Hepatic stellate cell (primary cell): ENCODE measurements around the gene ATXN2.
"Not testable (repeated sequence)": the region's sequence is repeated elsewhere in the genome, so short reads cannot be mapped to it uniquely, and the experiment has no call there.

Source experiments
- DNase-seq: peaks from one replicate; pipeline ENCODE4 v3.0.0; 2011; ENCODE audit warnings: low spot score

The ATXN2 gene

DNA sequence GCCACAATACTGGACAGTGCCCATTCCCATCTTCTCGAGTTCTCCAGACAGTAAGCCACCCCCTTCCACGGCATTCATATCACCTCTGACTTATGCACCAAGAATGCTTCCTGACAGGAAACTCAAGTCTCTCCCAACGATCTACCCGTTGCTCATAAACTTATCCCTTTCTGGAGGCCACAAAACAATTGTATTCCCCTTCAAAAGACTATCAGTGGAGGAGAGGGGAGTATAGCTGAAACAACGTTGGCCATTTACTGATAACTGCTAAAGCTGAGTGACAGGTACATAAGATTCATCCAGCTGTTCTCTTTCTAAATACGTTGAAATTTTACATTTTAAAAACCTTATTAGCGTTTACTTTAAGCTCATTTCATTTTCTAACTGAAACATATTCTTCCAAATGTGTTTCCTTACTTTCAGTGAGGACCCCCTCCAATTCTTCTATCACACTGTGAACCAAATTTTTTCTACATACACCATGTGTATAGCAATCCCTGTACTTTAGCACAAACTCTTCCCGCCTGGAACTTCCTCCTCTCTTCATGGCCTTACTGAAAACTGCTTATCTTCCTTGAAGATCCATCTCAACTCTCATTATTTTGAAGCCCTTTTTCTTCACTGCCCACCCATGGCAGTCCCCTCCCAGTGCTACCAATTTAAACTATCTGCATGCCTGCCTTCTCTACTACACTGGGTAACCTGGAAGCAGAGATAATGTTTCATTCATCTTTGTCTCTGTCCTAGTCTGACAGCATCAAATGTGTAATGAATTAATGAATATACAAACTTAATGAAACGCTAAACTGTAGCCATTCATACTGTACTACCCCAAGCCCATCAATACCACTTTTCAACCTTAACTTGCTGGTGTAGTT is 28.8 kb downstream of the ATXN2 start:
- peak; percentile 74 for DNase-seq

DNA sequence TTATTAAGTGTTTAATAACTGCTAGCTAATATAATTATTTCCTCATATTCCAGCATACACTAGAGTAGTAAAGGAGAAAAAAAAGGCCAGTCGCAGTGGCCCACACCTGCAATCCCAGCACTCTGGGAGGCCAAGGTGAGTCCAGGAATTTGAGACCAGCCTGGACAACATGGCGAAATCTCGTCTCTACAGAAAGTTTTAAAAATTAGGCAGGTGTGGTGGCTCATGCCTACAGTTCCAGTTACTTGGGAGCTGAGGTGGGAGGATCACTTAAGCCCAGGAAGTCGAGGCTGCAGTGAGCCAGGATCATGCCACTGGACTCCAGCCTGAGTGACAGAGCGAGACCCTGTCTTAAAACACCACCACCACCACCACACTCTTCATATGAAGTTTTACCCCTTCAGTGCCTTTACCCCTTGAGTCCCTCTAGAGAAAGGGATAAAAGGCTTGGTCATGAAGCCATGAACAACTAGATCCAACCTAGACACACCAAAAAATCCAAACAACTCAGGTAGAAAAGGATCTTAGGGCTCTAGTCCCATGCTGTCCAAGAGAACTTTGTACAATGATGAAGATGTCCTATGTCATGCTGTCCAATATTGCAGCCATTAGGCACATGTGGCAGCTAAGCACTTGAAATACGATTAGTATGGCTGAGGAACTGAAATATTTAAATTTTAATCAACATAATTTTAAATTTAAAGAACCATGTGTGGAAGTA is 29.6 kb downstream of the ATXN2 start:
- DNase-seq: no peak

DNA sequence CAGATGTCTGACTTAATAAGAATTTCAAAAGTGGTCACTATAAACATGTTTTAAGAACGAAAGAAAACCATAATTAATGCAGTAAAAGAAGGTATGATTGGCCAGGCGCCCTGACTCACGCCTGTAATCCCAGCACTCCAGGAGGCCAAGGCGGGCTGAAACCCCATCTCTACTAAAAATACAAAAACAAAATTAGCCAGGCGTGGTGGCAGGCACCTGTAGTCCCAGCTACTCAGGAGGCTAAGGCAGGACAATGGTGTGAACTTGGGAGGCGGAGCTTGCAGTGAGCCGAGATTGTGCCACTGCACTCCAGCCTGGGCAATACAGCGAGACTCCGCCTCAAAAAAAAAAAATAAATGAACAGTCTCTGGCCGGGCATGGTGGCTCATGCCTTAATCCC is 38.3 kb downstream of the ATXN2 start:
- not testable (repeated sequence) for DNase-seq

DNA sequence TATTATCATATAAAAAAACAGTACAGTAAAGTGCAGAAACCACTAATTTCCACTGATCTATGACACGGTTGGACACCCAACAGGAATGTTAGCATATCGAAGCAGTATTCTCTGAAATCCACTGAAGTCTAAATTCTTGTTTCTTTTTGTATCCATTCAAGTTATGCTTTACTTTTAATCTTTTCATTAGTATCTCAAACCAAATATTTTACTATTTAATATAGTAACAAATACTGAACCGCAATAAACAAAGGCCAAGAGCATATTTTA is 41.1 kb downstream of the ATXN2 start:
- no peak for DNase-seq

DNA sequence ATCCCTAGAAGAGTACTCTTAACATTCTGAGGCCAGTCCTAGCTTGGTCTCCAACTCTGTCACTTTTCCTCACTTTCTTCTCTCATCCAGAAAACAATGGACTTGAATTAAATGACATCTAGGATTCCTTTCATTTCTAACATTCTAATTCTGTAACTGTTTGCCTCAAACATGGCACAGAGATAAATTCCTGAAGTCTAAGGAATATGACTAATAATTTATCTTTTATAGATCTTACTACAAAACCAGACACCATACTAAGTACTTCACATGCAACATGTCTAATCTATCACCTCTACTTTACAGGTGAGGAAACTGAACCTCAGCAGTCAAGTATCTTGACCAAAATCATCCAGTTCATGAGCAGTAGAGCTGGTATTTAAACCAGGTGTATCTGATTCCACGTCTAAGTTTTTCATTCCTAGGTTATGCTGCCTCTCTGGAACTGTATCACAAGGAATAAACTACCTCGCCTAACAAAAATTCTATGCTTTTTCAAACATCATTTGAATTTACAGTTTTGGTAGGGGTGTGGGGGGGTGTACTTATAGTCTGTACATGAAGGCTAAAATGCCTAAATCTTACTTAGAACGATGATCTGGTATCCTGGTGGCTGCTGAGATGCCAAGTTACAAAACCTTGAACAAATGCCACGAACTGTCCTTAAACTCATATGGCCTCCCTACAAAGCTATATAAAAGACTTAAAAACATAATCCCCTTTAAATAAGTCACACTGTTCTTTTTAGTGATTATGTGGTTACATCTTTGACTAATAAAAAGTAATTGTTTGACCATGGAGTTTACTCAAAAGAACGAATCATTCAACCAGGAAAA is 41.6 kb downstream of the ATXN2 start:
- peak; percentile 31 for DNase-seq

DNA sequence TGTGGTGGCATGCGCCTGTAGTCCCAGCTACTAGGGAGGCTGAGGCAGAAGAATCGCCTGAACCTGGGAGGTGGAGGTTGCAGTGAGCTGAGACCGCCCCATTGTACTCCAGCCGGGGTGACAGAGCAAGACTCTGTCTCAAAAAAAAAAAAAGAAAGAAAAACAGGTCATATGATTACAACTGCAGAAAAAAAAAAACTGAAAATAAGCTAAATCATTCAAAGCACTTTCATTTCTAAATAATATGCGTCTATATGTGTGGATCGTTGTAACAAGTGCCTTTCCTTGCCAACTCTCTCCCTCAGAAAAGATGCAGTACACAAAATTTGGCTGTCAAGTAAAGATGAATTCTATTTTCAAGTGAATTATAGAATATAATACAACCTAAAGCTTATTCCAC is 42.4 kb downstream of the ATXN2 start:
- DNase-seq: no peak

DNA sequence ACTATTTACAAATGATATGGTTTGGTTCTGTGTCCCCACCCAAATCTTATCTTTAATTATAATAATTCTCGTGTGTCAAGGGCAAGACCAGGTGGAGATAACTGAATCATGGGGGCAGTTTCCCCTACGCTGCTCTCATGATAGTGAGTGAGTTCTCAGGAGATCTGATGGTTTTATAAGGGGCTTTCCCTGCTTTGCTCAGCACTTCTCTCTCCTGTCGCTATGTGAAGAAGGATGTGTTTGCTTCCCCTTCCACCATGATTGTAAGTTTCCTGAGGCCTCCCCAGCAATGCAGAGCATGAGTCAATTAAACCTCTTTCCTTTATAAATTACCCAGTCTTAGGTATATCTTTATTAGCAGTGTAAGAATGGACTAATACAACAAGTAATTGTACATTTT is 43.8 kb downstream of the ATXN2 start:
- DNase-seq: not testable (repeated sequence)

DNA sequence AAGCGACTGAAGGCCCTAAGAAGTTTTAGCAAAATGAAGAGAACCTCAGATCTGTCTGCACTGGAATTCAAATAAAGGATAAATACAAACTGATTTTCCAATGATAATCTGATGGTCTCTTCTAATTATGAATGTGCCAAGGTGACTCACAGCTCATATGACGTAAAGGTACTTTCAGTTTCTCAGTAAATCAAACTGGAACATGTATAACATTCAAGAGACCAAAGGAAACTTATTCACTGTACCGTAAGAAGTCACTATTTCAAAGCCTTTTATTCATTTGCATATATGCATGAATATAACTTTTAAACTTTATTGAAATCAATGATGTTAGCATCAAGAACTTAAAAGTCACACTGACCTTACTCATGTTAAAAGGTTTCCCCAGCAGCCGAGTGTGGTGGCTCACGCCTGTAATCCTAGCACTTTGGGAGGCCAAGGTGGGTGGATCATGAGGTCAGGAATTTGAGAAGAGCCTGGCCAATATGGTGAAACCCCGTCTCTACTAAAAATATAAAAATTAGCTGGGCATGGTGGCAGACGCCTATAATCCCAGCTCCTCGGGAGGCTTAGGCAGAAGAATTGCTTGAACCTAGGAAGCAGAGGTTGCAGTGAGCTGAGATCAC is 52.2 kb downstream of the ATXN2 start:
- DNase-seq: no peak

DNA sequence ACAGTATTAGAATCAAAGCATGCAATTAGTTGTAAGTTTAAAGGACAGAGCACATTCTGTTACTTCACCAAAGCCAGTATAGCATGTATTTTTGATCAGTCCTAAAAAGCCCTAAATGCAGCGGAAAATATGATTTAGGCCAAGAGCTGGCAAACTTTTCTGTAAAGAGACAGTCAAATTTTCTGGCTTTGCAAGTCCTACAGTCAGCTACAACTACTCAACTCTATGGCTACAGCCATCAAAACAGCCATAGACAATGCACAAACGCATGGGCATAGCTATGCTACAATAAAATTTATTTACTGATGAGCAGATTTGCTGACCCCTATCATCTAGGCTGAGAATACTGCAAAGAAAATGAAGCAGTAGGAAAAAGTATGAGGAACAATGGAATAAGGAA is 52.9 kb downstream of the ATXN2 start:
- DNase-seq: no peak

DNA sequence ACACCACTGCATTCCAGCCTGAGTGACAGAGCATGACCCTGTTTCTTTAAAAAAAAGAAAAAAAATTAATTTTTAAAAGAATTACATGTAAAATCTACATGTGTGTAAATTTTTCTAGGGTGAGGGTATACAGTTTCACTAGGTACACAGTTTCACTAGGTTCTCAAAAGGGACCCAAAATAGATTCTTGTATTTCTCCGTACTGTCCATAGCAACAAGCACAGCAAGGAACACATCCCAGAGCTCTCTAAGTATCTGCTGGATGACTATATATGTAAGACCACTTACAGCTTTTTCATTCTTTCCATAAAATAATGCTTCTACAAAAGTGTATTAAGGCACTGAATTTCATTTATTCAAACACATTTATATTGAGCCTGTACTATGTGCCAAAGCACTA is 55.1 kb downstream of the ATXN2 start:
- DNase-seq: no peak

DNA sequence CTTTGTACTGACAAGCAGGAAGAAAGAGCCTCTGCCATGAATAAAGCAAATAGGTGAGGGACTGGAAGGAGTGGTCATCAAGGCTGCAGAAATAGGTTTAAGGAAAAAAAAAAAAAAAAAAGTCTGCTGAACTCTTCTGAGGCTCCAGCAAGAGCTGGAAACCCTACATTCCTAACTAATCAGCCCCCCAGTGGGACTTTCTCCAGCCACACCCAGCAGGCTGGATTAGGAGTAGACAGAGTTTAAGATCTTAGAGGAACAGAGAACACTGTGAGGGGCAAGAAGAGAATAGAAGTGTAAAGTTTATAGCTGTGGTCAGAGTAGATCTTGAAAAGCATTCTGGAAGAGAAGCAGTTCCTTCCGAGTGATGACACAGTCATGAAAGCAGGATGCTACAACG is 66.4 kb downstream of the ATXN2 start:
- DNase-seq: no peak

DNA sequence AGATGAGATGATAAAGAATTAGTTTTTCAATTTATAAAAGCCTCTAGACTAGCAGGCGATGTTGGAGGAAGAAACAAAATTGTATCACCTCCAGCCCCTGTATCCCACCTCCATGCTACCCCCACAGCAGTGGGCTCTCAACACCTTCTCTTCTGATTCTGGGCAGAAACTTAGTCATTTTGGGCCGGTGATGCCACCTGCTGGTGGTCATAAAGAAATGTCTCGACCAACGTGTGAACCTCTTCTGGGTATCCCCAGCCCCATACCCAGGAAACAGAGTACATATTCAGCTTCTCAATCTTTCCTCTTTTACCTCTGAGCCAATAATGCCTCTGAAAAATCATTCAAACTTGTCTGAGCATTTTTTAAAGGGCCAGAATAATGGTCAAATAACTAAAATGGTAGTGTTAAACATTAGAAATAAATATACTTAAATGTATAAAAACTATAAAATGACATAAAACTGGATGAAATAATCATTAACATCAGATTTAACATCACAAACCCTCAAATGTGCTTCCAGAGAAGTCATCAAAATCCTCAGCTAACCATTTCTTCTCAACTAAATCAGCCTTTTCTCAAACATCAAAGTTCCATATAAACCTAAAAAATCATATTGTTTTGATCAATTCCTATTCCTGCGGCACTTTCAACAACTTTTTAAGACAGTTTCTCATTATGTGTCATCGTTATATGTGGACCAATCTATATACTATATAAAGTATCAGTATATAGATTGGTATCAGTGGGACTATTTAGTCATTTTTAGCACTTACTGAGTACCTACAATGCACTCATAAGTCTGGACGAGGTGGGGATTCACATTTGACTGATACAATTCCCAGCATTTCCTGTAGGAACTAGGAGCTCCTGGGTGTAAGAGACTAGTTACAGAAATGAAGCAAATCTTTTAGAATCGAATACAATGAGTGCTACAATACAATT is 69.4 kb downstream of the ATXN2 start:
- DNase-seq: peak; percentile 67

DNA sequence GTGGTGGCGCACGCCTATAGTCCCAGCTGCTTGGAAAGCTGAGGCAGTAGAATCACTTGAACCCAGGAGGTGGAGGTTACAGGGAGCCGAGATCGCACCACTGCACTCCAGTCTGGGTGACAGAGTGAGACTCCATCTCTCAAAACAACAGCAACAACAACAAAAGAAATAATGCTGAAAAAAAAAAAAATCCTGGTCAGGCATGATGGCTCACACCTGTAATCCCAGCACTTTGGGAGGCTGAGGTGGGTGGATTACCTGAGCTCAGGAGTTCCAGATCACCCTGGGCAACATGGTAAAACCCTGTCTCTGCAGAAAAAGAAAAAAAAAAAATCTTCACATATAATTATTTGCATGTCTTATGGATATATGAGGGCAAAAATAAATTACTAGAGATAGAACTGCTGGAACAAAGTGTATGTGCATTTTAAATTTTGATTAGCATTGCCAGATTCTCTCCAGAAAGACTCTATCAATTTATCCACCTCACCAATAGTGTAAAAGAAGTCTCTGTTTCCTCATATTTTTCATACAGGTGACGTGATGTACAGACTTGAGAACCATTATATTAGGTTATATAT is 75.4 kb downstream of the ATXN2 start:
- DNase-seq: no peak

DNA sequence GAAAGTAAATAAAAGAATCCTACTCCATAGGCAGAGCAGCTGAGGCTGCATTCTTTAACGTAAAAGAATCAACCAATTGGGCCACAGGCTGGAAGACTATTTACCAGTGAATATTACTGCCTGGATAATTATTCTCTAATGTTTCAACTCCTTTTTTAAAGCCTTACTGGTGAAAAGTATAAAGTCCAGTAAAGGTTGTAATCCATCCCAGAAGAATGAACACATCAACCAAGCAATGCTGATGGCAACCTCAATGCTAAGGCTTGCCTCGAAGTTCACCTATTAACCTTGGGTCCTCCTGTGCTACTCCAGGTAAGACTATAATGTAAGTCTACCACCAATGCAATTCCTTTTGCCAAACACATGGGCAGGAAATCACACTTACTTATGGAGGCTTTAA is 77.3 kb downstream of the ATXN2 start:
- DNase-seq: no peak

DNA sequence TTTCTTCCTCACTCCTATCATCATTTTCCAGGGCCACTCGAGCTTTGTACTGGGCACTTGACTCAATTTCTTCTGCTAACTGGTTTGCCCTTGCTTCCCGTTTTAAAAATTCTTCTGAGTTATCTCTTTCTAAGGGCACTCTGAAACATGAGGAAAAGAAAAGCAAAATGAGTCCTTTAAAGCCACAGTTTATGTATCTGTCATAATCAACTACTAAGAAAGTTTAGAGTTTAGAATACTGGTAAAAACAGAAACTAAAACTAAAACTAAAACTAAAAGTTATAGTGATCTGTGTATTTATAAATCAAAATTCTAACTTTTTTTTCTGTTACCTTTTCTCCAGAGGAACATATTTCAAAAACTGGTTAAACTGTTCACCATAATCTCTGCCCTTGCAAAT is 79.2 kb downstream of the ATXN2 start:
- DNase-seq: no peak

DNA sequence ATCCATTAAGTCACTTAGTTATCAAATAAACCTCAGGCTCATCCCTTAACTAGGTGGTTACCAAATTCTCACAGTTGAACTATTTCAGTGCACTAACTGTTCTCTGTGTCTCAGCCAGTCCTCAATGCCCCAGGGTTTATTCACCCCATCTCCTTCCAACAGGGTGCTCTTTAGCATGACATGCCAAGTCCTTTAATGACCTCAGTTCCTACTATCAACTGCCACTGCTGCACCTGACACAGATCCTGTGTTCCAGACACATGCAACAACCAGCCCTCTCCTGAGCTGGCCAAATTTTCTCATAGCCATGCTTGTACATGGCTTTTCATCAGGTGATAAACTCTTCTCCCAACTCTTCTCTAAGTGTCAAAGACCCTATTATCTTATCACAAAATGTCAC is 80.0 kb downstream of the ATXN2 start:
- DNase-seq: no peak

DNA sequence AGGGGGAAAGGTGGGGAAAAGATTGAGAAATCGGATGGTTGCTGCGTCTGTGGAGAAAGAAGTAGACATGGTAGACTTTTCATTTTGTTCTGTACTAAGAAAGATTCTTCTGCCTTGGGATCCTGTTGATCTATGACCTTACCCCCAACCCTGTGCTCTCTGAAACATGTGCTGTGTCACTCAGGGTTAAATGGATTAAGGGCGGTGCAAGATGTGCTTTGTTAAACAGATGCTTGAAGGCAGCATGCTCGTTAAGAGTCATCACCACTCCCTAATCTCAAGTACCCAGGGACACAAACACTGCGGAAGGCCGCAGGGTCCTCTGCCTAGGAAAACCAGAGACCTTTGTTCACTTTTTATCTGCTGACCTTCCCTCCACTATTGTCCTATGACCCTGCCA is 91.4 kb downstream of the ATXN2 start:
- not testable (repeated sequence) for DNase-seq

DNA sequence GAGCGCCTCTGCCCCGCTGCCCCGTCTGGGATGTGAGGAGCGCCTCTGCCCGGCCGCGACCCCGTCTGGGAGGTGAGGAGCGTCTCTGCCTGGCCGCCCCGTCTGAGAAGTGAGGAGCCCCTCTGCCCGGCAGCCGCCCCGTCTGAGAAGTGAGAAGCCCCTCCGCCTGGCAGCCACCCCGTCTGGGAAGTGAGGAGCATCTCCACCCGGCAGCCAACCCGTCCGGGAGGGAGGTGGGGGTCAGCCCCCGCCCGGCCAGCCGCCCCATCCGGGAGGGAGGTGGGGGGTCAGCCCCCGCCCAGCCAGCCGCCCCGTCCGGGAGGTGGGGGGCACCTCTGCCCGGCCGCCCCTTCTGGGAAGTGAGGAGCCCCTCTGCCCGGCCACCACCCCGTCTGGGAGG is 91.9 kb downstream of the ATXN2 start:
- DNase-seq: not testable (repeated sequence)

DNA sequence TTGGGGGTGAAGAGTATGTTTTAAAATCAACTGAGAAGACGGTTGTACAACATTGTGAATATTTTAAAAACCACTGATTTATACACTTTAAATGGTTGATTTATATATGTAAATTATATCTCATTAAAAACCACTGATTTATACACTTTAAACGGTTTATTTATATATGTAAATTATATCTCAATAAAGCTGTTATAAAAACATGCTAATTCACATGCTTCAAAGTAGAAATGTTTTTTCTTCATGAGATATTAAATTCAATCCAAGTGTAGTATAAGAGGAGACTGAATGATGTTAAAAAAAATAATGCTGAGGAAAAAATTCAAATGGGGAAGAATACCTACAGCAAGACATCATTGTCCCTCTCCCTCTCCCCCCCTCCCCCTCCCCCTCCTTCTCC is 92.9 kb downstream of the ATXN2 start:
- no peak for DNase-seq

DNA sequence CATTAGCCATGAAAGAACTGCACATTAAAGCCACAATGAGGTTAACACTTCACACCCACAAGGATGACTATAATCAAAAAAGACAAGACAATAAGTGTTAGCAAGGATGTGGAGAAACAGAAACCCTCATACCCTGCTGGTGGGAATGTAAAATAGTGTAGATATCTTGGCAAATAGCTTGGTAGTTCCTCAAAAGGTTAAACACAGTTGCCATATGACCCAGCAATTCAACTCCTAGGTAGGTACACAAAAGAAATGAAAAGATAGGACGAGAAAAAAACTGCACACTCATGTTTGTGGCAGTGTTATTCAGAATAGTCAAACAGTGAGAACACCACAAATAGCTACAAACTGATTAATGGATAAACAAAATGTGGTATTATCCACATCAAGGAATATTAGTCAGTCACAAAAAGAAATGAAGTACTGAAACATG is 93.5 kb downstream of the ATXN2 start:
- DNase-seq: no peak

DNA sequence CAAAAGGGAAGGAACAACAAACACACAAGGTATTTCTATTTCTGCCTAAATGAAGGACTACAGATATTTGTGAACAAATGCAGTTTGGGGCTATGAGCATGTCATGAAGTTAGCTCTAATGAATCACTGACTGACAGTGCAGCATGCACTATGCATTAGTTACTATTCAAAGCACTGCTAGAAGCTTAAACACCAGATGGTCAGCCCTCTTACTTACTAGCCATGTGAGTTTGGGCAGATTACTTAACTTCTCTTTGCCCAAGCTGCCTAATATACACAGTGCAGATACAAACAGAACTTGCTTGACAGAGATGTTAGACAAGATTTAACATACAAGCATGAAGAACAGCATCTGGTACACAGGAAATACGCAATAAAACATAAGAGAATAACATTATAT is 96.0 kb downstream of the ATXN2 start:
- no peak for DNase-seq
